Measurements from ENCODE around the gene COA8. TPM values are rescaled to one million over a fixed set of nuclear protein-coding genes. Genes with fewer than 3 reads are reported as not detected.

COA8 gene
- total RNA-seq, 2 experiments from 2014 or later: 29.1 to 33.5 TPM

Other genes starting within 250 kb of the COA8 start
- gene EIF5, start 228.7 kb upstream of the COA8 start, total RNA-seq: 100 to 1,000 TPM; 187 to 255 TPM
- 10 to 100 TPM; 79.9 to 88.5 TPM for gene MARK3, start 177.5 kb upstream of the COA8 start, total RNA-seq
- 1 to 10 TPM; 1.2 to 6.1 TPM for gene CKB, start 40.1 kb upstream of the COA8 start, total RNA-seq
- gene TRMT61A, start 33.8 kb upstream of the COA8 start, total RNA-seq: 1 to 10 TPM; 7.3 to 9.6 TPM
- 10 to 100 TPM; 29.9 to 32.3 TPM for gene BAG5, start 303 bp upstream of the COA8 start, total RNA-seq
- gene KLC1, start 66.3 kb downstream of the COA8 start, total RNA-seq: 100 to 1,000 TPM; 171 to 206 TPM
- 10 to 100 TPM; 64.3 to 68.8 TPM for gene XRCC3, start 152.5 kb downstream of the COA8 start, total RNA-seq
- 10 to 100 TPM; 17.4 to 18.6 TPM for gene ZFYVE21, start 152.8 kb downstream of the COA8 start, total RNA-seq

Measured in activated CD8-positive, alpha-beta memory T cell treated with anti-CD3 and anti-CD28 coated beads, Interleukin-2, amount 10 ng/mL, durations not matched to agents 7 days and 5 days (primary cell).